NCI-H1436 (cell line): ENCODE results near the gene CYP19A1.

Source experiments
- DNase-seq: peaks from one replicate; lab custom pipeline; 2025; lab: John Stamatoyannopoulos, UW

The CYP19A1 gene

GRCh38 chr15:51338496-51338895 lies at the start of gene CYP19A1:
Gene CYP19A1, minus strand, starts transcription at chr15:51338596. Its CDS starts 95,684 bp downstream, at chr15:51242912.
- DNase-seq: no peak

- DNase-seq: no peak
These were observed 49.3 kb upstream of the CYP19A1 start for GRCh38 chr15:51387699-51388041.

- DNase-seq: no peak
These were observed 48.7 kb upstream of the CYP19A1 start for GRCh38 chr15:51386960-51387698.

GRCh38 chr15:51386486-51386885 lies 48.1 kb upstream of the CYP19A1 start:
- DNase-seq: no peak

GRCh38 chr15:51386029-51386428 lies 47.6 kb upstream of the CYP19A1 start:
- no peak for DNase-seq

- peak; percentile 68 for DNase-seq
These were observed 44.4 kb upstream of the CYP19A1 start for GRCh38 chr15:51382787-51383186.

GRCh38 chr15:51380999-51381806 lies 42.8 kb upstream of the CYP19A1 start:
- peak; percentile 80 for DNase-seq

GRCh38 chr15:51379390-51379789 lies 41.0 kb upstream of the CYP19A1 start:
- DNase-seq: no peak

- DNase-seq: no peak
These were observed 40.0 kb upstream of the CYP19A1 start for GRCh38 chr15:51378406-51378805.

GRCh38 chr15:51377038-51377786 lies 38.8 kb upstream of the CYP19A1 start:
- no peak for DNase-seq

GRCh38 chr15:51375966-51376640 lies 37.7 kb upstream of the CYP19A1 start:
- no peak for DNase-seq

- DNase-seq: peak; percentile 96
These were observed 35.7 kb upstream of the CYP19A1 start for GRCh38 chr15:51374131-51374530.

GRCh38 chr15:51371266-51371665 lies 32.9 kb upstream of the CYP19A1 start:
- DNase-seq: no peak

GRCh38 chr15:51369451-51369761 lies 31.0 kb upstream of the CYP19A1 start:
- DNase-seq: no peak

- DNase-seq: no peak
These were observed 30.5 kb upstream of the CYP19A1 start for GRCh38 chr15:51368751-51369450.

- DNase-seq: no peak
These were observed 29.9 kb upstream of the CYP19A1 start for GRCh38 chr15:51368307-51368706.

- no peak for DNase-seq
These were observed 29.1 kb upstream of the CYP19A1 start for GRCh38 chr15:51367322-51367976.

- no peak for DNase-seq
These were observed 28.5 kb upstream of the CYP19A1 start for GRCh38 chr15:51366920-51367319.

GRCh38 chr15:51366071-51366470 lies 27.7 kb upstream of the CYP19A1 start:
- DNase-seq: no peak

- DNase-seq: no peak
These were observed 27.0 kb upstream of the CYP19A1 start for GRCh38 chr15:51365417-51365816.

GRCh38 chr15:51363383-51363782 lies 25.0 kb upstream of the CYP19A1 start:
- DNase-seq: no peak
